HG03064 (cell line): ENCODE data around the gene GPR108.
"Not testable (repeated sequence)": the region's sequence is repeated elsewhere in the genome, so short reads cannot be mapped to it uniquely, and the experiment has no call there.

Experiments
- ATAC-seq: cut with Tn5 transposase; IDR thresholded peaks from one replicate; pipeline ENCODE4 v1.9.1; 2021; ENCODE audit warnings: low read depth; ENCODE audit not compliant: unreplicated experiment

The GPR108 gene

DNA sequence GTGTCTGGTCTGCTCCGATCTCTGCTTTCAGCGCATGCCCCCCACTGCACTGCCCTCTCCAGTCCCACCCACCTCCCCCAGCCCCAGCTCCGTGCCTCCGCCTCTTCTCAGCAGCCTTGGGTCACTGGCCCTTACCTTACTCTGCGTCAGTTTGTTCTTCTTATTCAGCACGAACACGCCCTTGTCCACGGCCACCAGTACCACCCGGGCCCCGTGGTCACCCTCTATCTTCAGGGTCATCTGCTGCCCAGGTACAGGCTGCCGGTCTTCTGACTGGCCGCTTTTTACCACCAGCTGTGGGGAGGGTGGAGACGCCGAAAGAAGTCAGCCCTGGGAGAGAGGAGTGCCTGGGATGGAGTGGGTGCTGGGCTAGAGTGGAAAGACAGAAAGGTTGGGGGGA lies 27.8 kb downstream of the GPR108 start:
- no peak for ATAC-seq

DNA sequence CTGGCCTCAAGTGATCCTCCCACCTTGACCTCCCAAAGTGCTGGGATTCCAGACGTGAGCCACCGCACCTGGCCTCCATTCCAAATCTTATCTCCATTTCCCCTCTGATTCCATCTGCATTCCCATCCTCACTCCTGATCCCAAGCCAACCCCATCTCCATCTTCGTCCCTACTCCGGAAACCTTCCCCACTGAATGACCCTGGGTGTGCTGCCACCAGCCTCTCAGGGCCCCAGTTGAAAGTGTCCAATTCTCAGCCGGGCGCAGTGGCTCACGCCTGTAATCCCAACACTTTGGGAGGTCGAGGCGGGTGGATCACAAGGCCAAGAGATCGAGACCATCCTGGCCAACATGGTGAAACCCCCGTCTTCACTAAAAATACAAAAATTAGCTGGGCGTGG lies 28.5 kb downstream of the GPR108 start:
- not testable (repeated sequence) for ATAC-seq

DNA sequence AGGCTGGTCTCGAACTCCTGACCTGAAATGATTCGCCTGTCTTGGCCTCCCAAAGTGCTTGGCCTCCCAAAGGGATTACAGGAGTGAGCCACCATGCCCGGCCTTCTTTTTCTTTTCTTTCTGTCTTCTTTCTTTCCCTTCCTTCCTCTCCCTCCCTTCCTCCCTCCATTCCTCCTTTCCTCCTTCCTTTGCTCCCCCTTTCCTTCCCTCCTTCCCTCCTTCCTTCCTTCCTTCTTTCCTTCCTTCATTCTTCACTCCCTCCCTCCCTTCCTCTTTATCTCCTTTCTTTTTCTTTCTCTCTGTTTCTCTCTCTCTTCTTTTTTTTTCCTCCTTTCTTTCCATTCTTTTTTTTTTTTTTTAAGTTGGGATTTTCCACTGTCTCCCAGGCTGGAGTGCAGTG lies 29.0 kb downstream of the GPR108 start:
- ATAC-seq: no peak

DNA sequence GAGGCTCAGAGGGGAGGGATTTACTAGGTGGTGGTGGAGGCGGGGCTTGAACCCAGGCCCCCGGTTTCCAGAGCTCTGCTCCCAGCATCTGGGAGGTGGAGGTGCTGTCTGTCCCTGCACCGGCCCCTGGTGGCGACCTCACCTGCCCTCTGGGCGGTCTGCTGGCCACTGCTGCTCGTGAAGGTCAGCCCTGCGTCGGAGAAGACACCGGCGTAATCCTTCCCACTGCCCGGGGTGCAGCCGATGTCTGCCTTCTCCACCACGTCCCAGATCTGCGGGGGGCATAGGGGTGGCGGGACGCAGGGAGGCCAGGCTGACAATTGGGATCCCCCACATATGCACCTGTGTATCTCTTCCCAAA lies 29.7 kb downstream of the GPR108 start:
- ATAC-seq: no peak

DNA sequence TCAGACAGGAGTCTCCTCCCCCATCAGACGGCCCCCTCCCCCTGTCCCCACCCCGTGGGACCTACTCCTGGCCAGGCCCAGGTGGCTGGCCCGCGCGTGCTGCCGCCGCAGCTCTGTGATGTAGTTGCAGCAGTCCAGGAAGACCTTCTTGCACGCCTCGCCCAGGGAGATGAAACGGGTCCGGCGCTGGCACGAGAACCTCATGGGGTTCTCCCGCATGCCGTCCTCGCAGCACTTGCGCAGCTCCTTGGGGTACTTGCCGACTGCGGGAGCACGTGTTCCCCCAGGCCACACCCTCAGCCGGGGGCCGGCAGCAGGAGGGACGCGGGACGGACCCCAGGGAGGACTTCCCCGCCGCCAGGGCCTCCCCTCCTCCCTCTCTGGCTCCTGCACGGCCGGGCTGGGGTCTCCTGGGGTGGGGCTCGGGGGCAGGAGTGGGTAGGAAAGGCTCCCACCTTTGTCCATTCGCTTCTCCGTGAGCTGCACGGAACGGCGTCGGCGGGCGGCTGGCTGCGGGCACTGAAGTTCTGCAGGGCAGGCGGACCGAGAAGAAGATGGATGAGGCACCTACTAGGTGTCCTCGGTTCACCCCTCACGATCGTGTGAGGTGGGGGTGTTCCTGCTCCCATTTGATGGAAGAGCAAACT lies 30.2 kb downstream of the GPR108 start:
- no peak for ATAC-seq

DNA sequence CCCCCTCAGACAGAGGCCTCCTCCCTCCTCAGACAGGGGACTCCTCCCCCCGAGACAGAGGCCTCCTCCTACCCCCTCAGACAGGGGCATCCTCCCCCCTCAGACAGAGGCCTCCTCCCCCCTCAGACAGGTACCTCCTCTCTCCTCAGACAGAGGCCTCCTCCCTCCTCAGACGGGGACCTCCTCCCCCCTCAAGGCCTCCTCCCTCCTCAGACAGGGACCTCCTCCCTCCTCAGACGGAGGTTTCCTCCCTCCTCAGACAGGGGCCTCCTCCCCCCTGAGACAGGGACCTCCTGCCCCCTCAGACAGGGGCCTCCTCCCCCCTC lies 30.8 kb downstream of the GPR108 start:
- no peak for ATAC-seq

DNA sequence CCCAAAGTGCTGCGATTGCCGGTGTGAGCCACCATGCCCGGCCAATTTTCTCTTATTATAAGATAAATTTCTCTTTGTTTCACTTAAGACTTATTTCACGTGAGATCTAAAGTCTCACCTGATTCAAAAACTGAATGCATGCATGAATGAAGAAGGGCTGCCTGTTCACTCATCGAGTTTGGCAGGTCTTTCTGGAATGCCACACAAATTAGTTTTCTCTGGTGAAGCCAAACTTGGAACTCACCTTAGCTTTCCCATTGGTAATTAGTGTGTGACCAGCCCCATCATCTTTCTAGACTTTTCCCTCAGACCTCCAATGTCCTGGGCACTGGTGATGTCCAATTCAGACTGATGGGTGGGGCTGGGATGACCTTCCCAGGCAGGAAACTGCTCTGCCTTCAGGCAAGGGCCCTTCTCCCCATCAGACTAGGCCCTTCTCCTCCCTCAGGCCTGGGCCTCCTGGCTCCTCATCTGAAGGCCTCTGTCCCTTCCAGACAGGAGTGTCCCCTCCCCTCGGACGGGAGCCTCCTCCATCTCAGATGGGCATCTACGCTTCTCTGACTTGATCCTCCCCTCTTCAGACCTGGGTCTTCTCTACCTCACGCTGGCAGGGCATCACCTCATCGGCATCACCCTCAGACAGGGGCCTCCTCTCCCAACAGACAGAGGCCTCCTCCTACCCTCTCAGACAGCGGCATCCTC lies 31.3 kb downstream of the GPR108 start:
- ATAC-seq: no peak

DNA sequence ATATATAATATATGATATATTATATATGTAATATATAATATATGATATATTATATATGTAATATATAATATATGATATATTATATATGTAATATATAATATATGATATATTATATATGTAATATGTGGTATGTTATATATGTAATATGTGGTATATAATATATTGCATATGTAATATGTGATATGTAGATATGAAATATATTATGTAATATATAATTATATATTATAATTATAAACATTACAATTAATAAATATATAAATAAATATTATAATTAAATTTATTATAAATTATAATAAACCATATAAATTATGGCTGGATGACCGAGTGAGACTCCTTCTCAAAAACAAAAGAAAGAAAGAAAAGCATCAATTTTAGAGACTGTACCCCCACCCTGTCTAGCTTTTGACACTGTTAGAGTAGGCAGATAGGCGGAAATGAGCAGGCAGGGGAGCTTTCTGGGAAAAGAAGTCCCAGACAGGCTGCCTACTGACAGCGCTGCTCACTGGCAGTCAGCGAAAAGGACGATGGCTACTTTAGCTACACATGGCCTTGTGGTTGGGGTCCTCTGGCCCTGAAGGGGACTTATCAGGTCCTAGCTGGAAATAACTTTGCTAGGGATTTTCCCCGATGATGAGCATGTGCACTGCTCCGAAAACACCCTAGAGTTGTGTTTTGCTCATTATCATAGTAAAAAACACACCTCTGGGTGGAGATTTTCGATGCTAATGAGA lies 36.6 kb downstream of the GPR108 start:
- ATAC-seq: no peak

DNA sequence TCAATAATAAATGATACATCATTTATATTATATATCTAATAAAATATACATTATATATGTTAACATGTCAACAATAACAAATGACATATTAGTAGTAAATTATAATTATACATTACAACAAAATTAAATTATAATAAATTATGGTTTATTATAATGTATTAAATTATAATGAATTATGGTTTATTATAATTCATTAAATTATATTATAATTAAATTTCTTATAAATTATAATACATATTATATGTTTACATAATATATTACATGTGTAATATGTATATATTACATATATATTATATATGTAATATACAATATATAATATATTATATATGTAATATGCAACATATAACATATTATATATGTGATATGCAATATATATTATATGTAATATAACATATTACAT lies 37.4 kb downstream of the GPR108 start:
- no peak for ATAC-seq

DNA sequence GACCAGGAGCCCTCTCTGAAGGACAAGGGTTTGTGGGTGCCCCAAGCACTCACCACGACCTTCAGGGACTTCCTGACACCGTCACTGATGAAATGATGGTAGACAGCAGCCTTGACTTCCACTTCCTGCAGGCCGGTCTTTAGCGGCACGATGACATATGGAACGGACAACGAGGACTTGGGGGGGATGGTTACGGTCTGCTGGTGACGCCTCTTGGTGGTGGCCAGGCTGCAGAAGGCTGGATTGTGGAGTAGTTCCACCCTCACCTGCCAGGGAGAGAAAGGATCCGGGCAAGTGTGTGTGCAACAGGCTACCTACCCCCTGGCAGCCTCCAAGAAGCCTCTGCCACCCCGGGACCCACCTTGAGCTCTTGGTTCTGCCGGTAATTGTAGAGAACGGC lies 40.1 kb downstream of the GPR108 start:
- ATAC-seq: no peak

DNA sequence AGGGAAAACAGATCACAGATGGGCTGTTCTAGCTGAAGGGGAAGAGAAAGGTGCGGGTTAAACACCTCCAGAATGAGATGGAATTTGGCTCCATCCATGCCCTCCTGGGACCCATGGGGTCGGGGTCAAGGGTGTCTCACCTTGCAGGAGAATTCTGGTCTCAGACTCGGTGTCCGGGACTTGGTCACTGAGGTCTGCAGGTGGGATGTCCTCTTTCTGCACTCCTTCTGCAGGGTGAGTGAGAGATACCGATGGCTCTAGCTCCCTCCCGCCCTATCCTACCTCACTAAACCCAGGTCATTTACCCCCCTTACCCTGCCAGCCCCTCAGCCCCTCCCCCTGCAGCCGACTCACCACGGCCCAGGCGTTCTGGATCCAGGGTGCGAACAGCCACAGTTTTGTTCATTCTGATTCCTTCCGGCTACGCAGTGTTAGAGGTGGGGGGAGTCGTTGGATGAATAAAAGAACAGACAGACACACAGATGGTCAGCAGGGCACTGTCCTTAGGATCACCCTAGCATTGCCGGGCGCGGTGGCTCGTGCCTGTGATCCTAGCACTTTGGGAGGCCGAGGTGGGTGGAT lies 41.0 kb downstream of the GPR108 start:
- no peak for ATAC-seq

DNA sequence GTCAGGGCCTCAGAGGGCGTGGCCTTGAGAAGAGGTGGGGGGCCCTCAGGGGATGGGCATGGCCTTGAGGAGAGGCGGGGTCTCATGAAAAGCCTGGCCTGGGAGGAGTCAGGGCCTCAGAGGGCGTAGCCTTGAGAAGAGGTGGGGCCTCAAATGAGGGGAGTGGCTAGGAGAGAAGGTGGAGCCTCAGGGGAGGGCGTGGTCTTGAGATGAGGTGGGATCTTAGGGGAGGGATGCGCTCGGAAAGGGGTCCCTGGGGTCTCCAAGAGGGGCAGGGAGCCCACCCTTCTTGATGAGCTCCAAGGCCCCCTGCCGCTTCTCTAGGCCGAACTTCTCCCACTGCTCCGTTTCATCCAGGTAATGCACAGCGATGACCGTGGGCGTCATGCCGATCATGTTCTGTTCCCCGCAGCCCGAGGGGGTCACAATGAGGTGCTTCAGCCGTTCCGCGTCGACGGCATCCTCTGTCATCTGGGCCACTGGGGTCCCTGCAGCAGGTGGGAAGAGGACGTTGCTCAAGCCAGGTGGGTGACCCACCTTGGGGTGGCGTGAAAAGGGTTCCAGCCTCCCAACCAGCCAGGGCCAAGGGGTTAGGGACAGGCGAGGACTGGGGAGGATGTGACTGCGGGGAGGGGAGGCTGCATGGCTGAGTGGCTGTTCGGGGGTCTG lies 43.1 kb downstream of the GPR108 start:
- ATAC-seq: no peak

DNA sequence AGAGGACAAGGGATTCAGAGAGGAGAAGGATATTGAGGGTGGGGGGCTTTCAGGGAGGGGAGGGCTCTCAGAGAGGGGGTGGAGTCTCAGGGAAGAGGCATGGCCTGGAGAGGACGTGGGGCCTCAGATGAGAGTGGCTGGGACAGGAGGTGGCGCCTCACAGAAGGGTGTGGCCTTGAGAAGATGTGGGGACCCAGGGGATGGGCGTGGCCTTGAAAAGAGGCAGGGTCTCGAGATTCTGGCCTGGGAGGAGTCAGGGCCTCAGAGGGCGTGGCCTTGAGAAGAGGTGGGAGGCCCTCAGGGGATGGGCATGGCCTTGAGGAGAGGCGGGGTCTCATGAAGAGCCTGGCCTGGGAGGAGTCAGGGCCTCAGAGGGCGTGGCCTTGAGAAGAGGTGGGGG lies 43.7 kb downstream of the GPR108 start:
- ATAC-seq: no peak

DNA sequence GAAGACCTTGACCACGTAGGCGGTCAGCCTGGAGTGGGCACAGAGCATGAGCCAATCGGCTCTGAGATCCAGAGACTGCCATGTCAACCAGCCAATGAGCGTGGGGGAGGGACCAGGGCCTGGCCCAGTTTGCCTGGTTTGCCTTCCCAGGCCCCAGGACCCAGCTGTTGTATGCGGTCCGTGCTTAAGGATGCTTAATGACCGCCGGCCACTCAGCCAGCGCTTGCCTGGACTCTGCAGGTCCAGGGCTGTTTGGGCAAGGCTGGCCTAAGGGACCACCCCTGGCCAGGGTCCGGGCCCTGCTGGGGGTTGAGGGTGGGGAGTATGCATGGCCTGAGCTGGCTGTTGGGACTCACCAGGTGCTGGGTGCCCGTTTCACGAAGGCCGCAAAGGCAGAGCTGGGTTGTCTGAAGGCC lies 44.3 kb downstream of the GPR108 start:
- ATAC-seq: no peak

DNA sequence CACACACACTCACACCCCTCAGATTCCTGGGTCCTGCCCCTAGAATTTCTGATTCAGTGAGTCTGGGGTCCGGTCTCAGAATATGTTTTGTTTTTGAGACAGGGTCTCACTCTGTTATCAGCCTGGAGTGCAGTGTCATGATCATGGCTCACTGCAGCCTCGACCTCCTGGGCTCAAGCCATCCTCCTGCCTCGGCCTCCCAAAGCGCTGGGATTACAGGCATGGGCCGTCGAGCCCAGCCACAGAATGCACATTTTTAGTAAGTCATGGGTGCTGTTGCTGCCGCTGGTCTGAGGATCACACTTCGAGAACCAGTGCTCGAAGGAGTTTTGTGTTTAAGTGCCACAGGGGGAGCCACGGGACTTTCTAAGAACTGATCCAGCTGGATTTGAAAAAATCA lies 45.4 kb downstream of the GPR108 start:
- ATAC-seq: no peak

DNA sequence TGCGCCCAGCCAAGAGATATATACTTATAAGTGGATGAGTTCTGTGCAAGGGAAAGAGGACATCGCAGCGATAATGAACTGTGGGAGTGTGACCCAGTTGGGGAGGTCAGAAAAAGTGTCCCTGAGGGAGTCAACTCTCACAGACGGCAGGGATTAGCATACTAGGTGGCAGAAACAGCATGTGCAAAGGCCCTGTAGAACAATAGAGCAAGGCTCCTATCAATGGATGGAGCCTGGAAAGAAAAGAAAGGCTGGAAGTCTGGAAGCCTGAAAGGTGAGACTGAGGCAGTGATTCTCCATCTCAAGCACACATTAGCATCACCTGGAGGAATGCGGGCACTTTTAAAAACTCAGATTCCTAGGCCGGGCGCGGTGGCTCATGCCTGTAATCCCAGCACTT lies 46.0 kb downstream of the GPR108 start:
- no peak for ATAC-seq

DNA sequence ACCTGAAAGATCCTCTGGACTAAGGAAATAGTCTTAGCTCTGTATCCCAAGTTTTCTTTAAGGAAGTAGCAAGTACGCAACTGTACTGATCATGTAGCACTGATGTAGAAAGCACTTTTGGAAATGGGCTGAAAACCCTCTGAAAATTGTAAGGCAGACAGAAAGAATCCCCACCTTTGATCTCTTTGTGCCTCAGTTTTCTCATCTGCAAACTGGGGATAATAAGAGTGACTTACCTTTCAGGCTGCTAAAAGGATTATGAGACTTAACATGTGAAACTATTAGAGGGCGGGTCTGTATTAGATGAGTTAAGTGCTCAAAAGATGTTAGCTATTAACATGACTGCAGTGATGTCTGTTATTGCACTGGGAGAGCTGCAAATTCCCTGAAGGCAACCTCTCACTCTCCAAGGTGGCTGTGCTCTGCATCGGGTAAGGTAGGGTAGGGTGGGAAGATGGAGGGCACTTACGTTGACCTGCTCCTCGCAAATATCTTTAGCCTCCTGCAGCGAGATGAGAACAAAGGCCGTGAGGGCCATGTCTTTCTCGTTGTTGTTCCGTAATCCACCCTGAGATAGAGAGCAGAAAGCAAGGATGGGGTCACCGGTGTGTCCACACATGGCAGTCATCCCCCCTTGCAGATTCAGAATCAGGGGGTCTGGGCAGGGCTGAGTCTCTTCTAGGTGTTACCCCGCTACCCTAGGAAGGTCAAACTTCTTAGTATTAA lies 47.1 kb downstream of the GPR108 start:
- ATAC-seq: no peak

DNA sequence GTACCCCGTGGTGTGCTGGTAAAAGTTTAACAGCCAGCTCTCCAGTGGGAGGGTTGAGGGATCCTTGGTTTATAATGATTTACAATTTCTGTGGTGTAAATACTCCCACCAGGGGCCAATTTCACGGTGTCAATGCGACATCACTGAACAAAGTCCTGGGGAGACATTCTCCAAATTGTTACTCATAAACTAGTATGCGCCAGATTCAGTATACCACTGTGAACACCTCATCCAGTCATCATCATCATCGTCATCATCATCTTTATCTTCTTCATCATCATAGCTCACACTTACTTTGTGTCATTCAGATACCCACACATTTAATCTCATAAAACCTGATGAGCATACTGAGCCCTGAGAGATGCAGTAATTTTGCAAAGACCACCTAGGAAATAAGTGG lies 50.3 kb downstream of the GPR108 start:
- ATAC-seq: no peak

DNA sequence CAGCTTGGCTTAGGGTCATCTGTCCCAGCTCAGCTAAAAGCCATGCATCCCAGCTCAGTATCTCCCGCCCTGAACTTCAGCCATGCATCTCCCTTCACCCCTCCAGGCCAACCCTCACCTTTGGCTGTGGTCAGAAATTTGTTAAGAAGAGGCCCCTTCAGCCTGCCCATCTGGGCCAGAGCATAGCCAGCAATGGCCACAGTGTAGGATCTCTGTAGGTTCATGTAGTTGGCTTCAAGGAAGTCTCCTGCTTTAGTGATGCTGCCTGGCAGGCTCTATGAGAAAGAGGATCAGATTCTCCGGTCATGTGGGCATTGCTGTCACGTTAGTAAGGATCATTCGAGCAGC lies 50.8 kb downstream of the GPR108 start:
- no peak for ATAC-seq

DNA sequence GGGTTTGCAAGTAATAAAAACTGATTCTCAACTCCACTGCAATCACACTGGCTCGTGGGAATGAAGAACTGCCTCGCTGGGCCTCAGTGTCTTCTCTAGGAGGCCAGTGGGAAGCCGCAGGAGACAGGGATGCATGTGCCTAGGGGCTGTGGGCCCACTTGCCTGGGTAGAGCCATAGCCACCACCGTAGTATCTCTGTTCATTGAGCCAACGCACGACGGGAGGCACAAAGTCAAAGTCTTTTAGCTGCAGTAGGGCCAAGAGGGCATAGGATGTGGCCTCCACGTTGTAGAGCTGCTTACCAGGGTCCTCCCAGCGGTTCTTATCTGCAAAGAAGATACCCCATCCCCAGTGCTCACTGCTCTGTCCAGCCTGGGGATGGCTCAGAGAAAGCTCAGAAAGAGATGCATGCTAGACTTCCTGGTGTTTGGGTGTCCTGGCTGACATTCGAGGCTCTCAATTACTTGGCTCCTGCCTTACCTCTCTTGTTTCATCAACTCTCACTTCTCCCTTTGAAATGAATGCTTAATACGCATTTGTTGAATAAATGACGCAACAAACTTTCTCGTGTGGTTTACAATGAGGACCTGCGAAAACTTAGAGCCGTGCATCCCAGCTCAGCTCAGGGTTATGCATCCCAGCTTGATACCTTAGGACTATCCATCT lies 51.3 kb downstream of the GPR108 start:
- ATAC-seq: no peak
